Prostate gland (tissue), 2 donors: Measurements from ENCODE around the gene LASP1.

ENCODE experiments used
- CTCF ChIP-seq, 4 experiments: fragments of 200-600 bp in 2 of 4; fragments of 450-650 bp in 2 of 4; sonication (generic) in 2 of 4; IDR thresholded peaks; 1 replicate in 3 of 4; 2 replicates in 1 of 4; pipeline ENCODE4 v1.5.1; 2016 to 2019; ENCODE audit warnings: antibody characterized with exemption in 4 of 4, mild to moderate bottlenecking in 2 of 4, moderate library complexity in 2 of 4
- POLR2A ChIP-seq: fragments of 450-650 bp; IDR thresholded peaks from one replicate; pipeline ENCODE4 v1.6.1; 2016; ENCODE audit warnings: antibody characterized with exemption, mild to moderate bottlenecking
- POLR2AphosphoS5 ChIP-seq: sonication (generic); formaldehyde crosslinking; IDR thresholded peaks from one replicate; pipeline ENCODE4 v1.6.1; 2017; ENCODE audit warnings: antibody characterized with exemption

- TF ChIP-seq POLR2A (no peak), CTCF (IDR thresholded peaks at IDR 0.05) (no peak), POLR2AphosphoS5 (no peak)
These were observed 99.4 kb downstream of the LASP1 start for GRCh38 chr17:38969281-38969680.
